NCI-H1694 (cell line): ENCODE data around the gene PALD1.
"Not testable (repeated sequence)": the region's sequence is repeated elsewhere in the genome, so short reads cannot be mapped to it uniquely, and the experiment has no call there.

Source experiments
- DNase-seq: peaks from one replicate; lab custom pipeline; 2025; lab: John Stamatoyannopoulos, UW

Gene PALD1

GRCh38 chr10:70481831-70482530, 3.4 kb downstream of the PALD1 start:
- no peak for DNase-seq

- DNase-seq, result no peak
Measured at GRCh38 chr10:70482982-70483760, 4.6 kb downstream of the PALD1 start.

- not testable (repeated sequence) for DNase-seq
Measured at GRCh38 chr10:70483872-70484271, 5.3 kb downstream of the PALD1 start.

- no peak for DNase-seq
Measured at GRCh38 chr10:70487824-70488223, 9.3 kb downstream of the PALD1 start.

DNA sequence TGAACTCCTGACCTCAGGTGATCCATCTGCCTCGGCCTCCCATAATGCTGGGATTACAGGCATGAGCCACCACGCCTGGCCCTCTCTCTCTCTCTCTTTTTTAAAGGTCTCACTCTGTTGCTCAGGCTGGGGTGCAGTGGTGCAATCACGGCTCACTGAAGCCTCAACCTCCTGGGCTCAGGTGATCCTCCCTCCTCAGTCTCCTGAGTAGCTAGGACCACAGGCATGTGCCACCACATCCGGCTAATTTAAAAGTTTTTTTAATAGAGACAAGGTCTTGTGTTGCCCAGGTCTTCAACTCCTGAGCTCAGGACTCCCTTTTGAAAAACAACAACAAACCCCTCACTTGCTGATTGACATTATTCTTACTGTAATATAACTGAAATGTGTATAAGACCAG, 11.6 kb downstream of the PALD1 start:
- DNase-seq, result no peak

DNA sequence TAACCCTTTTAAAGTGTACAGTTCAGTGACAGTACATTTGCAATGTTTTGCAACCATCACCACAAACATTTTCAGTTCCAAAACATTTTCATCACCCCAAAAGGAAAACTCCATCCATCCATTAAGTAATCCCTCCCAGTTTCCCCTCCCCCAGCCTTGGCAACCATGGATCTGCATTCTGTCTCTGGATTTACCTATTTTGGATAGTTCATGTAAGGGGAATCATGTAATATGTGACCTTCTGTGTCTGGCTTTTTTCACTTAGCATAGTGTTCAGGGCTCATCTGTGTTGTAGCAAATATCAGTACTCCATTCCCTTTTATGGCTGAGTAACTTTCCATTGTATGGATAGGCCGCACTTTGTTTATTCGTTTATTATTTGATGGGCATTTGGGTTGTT, 13.0 kb downstream of the PALD1 start:
- DNase-seq, result no peak

DNA sequence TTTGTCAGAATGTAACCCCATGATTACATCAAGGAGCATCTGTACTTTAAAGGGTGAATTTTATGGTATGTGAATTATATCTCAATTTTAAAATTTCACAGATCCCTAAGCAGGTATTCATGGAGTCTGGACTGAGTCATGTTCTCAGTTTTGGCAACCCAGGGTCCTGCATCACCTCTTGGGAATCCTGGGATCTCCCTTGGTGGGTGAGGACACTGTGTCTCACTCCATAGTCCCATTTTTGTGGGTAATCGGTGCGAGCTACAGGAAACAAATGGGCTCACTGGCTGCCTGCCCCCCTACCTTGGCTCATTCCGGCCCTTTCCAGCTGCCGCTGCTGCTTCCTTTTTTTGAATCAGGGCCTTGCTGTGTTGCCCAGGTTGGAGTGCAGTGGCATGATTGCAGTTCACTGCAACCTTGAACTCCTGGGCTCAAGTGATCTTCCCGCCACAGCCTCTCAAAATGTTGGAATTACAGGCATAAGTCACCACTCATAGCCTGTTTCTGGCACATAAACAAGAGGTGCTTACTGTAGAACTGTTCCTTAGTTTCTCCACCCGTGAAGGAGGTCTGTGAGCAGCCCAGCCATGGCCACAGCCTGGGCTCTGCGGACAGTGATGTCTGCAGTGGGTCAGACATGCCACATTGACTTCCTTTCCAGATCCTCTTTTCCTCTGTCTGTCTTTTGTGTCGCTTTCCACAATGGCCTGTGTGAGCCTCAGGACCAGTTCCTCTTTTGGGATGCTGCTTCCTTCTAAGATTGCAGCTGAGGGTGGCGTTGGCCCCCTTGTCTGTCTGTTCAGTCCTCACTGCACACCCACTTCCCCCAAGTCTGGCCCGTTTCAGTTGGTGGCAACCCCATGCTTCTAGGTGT, 14.5 kb downstream of the PALD1 start:
- no peak for DNase-seq

GRCh38 chr10:70493660-70494234, 15.2 kb downstream of the PALD1 start:
- DNase-seq, result no peak

DNA sequence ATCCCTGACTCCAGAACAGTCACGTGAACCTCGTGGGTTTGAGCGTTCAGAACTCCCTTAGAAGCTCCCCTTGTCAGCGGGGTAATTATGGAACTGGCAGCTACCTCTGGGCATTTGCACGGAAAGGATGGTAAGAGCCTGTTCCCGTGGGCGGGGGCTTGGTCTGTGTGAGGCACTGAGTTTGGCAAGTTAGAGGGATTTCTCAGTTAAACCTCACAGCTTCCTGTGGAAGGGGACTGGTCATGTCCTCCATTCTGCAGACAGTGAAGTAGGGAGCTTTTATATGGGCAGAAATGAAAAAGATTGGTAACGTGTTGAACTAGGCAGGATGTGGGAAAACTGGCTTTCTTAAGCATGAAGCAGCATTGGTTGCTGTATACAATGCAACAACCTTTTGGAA, 16.0 kb downstream of the PALD1 start:
- DNase-seq, result no peak

- no peak for DNase-seq
Measured at GRCh38 chr10:70494966-70495365, 16.4 kb downstream of the PALD1 start.

DNA sequence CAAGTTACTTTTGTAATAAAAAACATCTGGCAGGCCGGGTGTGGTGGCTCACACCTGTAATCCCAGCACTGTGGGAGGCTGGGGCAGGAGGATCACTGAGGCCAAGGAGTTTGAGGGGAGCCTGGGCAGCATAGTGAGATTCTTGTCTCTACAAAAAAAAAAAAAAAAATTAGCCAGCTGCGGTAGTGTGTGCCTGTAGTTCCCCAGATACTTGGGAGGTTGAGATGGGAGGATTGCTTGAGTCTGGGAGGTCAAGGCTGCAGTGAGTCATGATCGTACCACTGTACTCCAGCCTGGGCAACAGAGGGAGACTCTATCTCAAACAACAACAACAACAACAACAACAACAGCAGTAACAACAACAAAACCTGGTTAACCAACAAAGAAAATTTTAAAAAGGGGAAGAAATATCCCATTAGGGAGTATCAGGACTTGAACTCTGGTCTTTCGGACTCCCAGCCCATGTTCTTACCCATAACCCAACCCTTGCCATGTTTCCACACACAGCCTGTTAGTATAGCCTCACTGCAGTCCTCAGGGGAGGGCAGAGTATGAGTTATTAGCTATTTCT, 17.2 kb downstream of the PALD1 start:
- DNase-seq, result no peak

DNA sequence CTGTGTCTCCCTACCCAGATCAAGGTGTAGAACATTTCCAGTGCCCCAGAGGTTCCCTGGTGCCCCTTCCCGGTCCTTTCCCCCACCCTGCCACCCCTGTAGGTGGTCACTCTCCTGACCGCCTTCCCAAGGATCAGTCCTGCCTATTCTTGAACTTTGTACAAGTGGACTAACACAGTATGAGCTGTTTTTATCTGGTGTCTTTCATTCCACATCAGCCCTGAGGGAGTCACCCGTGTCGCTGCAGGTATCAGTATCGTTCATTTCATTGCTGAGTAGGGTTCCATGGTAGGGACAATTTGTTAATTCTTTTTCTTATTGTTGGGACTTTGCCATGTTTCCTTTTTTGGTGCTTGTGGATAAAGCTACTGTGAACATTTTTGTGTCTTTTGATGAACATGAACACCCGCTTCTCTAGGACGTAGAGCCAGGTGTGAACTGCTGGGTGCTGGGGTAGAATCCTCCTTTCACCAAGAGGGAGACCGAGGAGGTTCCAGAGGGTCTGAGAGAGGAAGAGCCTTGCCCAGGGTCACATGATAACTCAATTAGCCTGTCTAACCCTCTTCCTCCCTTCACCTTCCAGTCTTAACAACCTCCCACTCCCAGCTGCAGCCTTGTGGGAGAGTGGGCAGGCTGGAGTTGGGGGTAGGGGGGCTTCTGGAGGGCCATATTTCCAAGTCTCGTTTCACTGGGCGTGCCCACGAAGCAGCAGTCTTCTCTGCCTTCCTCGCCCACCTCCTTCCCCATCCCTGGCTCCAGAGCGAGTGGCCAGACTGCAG, 18.0 kb downstream of the PALD1 start:
- no peak for DNase-seq

GRCh38 chr10:70497120-70497545, 18.6 kb downstream of the PALD1 start:
- no peak for DNase-seq

DNA sequence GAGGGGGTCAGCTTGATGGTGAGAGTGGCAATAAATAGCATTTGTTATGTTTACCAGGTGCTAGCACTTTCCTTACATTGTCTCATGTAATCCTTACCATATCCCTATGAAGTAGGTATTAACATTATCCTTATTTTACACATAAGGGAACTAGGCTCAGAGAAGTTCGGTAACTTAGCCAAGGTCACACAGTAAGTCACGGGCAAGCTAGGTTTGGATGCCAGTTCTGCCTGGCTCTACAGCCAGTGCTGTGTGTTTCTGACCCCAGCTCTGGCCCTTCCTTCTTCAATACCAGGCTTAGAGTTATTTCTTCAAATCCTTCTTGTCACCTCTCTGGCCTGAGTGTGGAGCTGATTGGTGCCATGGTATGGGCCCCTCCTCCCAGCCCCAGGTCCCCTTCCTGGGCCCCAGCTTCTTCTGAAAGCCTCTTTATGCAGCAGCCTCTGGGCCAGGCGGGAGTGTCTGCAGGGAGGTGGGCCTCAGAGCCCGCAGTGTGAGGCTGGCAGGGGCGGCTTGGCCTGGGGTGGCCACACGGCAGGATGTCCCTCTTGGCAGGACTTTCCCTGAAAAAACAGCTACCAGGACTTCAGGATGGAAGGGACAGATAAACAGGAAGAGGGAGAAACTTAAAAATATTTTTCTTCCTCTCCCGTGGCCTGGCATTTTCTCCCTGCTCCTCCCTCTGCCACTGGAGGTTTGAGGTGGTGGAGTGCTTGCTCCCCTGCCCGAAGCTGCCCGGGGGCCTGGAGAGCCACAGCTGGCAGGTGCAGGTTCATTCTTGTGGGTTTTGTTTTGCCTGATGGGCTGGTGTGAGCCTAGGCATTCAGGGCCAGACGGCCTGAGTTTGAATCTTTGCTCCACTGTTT, 20.6 kb downstream of the PALD1 start:
- DNase-seq, result no peak

- DNase-seq, result no peak
Measured at GRCh38 chr10:70499836-70500167, 21.2 kb downstream of the PALD1 start.

GRCh38 chr10:70500368-70500767, 21.8 kb downstream of the PALD1 start:
- no peak for DNase-seq

- no peak for DNase-seq
Measured at GRCh38 chr10:70500812-70501301, 22.3 kb downstream of the PALD1 start.

DNA sequence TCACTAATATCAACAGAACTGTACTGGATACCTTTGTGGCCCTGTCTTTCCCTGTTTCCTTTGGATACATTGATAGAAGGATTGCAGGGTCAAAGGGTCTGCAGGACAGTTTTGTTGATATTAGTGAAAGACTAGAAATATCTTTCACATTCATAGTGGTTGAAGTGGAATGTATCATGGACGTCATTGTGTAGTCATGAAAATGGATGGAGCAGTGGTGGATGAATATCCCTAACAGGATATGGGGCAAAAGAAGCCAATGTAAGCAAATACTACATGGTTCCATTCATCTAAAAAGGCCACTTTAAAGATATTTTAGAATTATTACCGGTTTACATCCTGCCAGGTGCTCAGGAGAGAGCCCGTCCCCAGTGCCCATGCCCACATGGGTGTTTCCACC, 23.8 kb downstream of the PALD1 start:
- DNase-seq, result no peak

DNA sequence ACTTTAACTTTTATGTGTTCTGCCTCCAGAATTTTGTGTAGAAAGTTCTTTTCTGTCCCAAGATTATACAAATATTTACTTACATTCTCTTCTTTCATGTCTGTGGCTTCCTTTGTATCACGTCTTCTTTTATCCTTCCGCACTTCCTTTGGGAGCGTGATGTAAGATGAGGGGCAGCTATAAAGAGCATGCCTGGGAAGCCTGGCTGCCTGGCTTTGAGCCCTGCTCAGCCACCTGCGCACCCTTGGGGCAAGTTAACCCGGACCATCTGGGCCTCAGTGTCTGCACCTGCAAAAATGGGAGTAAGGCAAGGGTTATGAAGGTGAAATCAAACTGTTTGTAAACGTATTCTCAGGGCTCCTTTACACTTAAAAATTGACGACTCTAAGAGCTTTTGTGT, 25.2 kb downstream of the PALD1 start:
- DNase-seq, result no peak
